Stimulated activated CD8-positive, alpha-beta memory T cell treated with anti-CD3 and anti-CD28 coated beads, Interleukin-15, amount 100 ng/mL, for 1 hour (primary cell): Measurements from ENCODE around the gene PIGB.
"Not testable (repeated sequence)": the region's sequence is repeated elsewhere in the genome, so short reads cannot be mapped to it uniquely, and the experiment has no call there.

Experiments
- DNase-seq: peaks from one replicate; pipeline ENCODE4 v3.0.0-alpha.2; 2020; ENCODE audit warnings: low read depth

Gene PIGB

DNA sequence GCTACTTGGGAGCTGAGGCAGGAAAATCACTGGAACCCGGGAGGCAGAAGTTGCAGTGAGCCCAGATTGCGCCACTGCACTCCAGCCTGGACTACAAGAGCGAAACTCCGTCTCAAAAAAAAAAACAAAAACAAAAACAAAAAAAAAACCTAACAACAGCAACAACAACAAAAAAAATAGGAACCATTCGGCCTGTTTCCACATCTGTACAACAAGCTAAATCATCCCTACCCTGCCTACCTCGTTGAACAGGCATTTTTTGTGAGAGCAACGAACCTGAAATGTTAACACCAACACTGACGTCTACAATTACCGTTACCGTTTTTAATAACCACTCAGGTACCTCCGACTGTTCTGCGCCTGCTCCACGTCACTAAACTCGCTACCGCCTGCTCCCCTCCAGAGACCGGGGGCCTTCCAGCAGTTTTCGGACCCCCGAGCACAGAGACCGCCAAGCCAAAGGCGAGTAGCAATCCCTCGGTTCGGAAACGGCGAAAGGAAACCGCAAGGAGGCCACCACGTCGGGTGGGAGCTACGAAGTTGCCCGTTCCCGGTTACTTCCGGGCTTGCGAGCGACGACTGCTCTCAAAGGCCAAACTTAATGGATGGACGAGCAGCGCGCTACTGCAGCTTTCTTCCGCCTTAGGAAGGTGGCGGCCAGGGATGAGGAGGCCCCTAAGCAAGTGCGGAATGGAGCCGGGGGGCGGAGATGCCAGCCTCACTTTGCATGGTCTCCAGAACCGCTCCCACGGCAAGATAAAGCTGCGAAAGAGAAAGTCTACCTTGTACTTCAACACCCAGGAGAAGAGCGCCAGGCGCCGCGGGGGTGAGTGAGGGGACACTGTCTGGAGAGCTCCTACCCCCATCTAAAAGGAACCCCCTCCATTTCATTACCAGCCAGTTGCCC is at the start of gene PIGB, which contains the start of gene PIGBOS1:
PIGB (plus strand) TSS at position 635 of the 907 bp plus-strand sequence; CDS start at position 664, 29 bp downstream.
PIGBOS1 (minus strand) TSS at position 536 of the 907 bp plus-strand sequence. CDS start 1,331 bp downstream, outside the sequence.
- DNase-seq: peak; percentile 54

- no peak for DNase-seq
These were observed 48.7 kb upstream of the PIGB start for GRCh38 chr15:55270291-55270690.

DNA sequence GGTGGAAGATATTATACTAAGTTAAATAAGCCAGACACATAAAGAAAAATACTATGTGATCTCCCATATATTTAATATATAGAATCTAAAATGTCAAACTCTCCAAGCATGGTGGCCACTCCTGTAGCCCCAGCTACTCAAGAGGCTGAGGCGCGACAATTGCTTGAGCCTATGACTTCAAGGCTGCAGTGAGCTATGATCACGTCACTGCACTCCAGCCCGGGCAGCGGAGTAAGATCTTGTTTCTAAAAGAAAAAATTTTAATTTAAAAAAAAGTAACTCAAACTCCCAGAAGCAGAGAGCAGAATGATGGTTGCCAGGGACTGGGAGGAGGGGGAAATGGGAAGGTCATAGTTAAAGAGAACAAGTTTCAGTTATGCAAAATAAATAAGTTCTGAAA is 42.7 kb upstream of the PIGB start:
- DNase-seq: no peak

DNA sequence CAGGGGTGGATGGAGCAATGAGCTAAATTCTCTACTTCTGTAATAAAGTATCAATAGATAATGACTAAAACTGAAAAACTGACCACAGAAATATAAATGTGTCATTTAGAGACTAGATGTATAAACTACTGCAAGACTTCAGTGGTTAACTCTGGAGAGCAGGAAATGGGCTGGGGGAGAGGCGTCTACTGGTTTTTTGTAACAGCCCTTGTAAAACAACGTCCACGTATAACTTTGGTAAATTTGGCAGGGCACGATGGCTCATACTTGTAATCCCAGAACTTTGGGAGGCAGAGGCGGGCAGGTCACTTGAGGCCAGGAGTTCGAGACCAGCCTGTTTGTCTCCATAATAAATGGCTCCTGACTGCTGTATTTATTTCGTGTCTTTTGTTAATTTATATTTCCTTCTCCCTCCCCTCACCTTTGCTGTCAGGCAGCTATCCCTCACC is 41.9 kb upstream of the PIGB start:
- no peak for DNase-seq

DNA sequence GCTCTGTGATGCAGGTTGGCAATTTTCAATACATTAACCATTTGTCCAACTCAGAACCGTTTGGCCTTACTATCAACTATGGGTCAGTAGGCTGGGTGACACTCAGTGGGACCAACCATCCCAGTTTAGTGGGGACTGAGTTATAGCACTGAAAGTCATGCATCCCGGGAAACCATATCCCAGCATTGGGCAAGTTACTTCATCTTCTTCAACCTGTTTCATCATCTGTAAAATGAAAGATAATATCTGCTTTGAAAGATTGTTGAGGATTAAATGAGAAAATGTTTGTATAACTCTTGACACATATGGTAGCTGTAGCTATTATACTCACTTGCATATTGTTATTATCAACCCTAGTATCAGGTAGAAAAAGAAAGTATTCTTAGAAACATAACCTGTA is 41.3 kb upstream of the PIGB start:
- DNase-seq: no peak

GRCh38 chr15:55279100-55279745 is 39.8 kb upstream of the PIGB start:
- DNase-seq: no peak

DNA sequence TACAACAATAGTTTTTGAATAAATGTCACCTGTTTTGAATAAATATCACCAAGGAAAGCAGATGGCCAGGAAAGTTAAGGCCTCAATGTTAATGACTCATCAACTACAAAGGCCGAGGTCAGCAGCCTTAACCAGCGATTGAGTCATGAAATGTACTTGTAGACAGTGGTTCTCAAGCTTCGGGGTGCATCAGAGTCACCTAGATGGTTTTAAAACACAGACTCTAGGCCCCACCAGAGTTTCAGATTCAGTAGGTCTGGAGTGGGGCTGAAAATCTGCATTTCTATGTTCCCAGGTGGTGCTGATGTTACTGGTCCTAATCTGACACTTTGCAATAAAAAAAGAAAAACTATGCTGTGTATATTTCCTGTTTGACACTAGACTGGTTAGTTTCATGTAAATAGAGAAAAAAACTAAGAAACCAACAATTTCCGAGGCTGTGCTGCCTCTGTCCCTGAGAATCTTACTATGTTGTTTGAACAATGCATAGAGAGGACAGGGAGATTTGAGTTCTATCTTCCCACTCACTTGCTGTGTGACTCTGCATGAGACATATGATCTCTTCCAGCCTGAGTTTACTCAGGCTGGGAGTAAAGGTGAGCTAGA is 39.2 kb upstream of the PIGB start:
- no peak for DNase-seq

DNA sequence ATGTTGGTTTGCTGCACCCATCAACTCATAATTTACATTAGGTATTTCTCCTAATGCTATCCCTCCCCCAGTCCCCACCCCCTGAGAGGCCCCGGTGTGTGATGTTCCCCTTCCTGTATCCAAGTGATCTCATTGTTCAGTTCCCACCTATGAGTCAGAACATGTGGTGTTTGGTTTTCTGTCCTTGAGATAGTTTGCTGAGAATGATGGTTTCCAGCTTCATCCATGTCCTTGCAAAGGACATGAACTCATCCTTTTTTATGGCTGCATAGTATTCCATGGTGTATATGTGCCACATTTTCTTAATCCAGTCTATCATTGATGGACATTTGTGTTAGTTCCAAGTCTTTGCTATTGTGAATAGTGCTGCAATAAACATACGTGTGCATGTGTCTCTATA is 38.4 kb upstream of the PIGB start:
- DNase-seq: not testable (repeated sequence)

- DNase-seq: no peak
These were observed 37.3 kb upstream of the PIGB start for GRCh38 chr15:55281517-55282228.

DNA sequence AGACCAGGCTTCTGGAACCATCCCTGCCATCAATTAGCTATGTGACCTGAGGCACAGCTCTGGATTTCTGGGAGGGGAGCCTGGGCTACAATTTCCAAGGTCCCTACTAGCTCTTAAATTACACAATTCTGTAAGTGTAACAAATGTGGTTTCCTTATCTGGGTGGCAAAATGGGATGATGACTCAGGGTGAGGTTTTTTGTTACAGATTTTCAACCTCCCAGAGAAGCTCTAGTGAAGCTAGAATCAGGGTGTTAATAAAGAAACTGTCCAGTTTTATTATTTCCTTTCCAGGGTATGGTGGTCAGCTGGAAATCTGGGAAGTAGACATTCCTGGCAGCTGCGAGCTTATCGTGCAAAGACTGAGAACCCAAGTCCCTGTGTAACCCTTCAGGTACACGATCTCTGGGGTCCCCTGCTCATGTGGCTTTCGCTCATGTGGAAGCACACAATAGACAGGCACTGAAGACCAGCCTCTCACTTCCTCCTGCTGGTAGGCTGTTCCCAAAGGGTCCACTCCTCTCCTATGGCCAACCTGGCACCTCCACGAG is 36.7 kb upstream of the PIGB start:
- no peak for DNase-seq

- DNase-seq: no peak
These were observed 35.5 kb upstream of the PIGB start for GRCh38 chr15:55283379-55284147.

DNA sequence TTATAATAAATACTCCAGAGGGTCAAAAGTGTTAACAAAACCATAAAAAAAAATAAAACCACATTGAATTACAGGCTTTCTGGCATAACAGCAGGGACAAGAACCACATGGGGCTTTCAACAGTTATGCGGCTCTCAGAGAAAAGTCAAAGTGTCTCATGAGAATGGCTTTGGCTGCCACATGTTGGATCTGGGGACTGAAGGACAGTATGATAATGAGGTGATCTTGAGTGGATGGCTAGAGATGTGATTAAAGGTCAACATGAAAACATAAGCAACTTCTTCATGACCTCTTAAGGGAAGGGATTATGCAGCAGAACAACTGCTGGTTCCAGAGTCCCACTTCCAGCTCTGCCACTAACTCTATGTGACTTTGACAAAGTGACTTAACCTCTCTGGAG is 34.6 kb upstream of the PIGB start:
- DNase-seq: no peak

- DNase-seq: not testable (repeated sequence)
These were observed 32.4 kb upstream of the PIGB start for GRCh38 chr15:55286442-55287189.

DNA sequence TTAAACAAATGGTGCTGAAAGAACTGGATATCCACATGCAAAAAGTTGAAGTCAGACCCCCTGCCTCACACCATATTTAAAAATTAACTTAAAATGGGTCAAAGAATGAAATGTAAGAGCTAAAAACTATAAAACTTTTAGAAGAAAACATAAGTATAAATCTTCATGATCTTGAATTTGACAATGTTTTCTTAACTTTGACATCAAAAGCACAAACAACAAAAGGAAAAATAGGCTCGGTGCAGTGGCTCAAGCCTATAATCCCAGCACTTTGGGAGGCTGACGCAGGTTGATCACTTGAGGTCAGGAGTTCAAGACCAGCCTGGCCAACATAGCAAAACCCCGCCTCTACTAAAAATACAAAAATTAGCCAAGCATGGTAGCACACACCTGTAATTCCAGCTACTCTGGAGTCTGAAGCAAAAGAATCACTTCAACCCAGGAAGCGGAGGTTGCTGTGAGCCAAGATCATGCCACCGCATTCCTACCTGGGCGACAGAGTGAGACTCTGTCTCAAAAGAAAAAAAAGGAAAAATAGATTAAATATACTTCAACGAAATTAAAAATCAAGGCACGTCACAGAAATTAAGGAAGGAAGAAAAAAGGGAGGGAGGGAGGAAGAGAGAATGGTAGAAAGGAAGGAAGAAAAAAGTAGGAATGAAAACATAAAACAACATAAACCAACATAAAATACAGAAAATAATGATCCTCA is 30.9 kb upstream of the PIGB start:
- DNase-seq: no peak

- no peak for DNase-seq
These were observed 29.8 kb upstream of the PIGB start for GRCh38 chr15:55289011-55289745.

GRCh38 chr15:55289746-55290527 is 29.1 kb upstream of the PIGB start, which contains the start of gene RAB27A:
RAB27A (minus strand) TSS chr15:55289813; CDS start chr15:55234934, 54,879 bp downstream.
- DNase-seq: peak; percentile 63

DNA sequence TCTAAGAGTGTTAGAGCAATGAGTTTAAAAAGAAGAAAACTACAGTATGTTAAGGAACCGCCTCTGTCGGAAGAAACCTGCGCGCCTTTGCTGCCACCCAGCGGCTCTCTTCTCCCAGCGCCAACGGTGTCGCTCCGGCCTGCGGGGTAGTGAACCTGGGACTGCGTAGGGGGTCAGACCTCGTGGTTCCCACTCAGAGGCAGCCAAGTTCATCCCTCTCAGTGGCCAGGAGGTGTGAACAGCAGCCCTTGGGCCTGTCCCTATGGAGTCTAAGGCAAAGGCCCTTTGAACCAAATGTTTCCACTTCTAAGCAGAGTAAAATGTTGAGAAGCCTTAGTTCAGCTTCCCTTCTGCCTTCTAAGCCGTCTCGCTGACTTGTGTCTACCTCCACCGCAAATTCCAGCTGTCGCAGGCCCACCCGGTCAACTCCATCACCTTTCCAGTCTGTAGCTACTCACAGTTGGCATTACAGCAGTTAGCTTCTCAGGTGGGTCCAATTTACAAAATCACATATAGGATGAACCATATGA is 28.4 kb upstream of the PIGB start:
- DNase-seq: peak; percentile 69

- no peak for DNase-seq
These were observed 21.7 kb upstream of the PIGB start for GRCh38 chr15:55297315-55297714.
